ENCODE data around the gene ARHGEF2. TPM values are rescaled to one million over a fixed set of nuclear protein-coding genes. Genes with fewer than 3 reads are reported as not detected.

Gene ARHGEF2
- total and polyA plus RNA-seq, 10 of the 15 experiments (the other 5 are each of a cell fraction or from before 2014, with no cell fraction given), result 8.1 to 113 (median 69.9) TPM

DNA sequence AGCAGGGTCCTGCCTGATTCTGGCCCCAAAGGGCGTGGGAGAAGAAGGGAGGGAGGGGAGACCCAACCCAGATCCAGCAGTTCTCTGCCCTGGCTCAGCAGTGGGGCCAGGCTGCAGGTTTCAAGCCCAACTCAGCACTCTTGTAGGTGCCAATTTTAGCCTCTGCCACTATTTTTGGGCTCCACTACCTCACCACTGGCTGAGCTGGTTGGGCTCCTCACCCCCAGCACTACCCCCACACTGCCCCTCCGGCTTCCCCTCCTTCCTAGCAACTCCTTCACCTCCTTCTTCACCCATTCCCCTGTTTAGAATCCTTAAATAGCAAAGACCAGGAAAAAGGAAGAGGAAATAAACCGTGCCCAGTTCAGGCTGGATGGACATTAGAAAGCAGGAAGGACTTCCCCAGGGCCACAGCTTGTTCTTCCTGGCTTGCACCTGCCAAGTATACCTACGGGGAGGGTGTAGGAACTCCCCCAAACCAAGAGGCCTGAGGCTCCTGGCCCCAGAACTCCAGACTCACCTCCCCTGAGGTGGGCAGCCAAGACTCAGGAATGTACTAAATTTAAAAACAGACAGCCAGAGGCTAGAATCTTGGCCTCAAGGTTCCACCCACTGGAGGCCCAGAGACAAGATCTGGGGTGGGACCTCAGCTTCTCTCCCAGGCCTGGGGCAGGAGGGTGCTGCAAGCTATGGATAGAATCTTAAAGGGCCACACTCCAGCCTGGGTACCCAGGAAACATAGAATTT lies 1.4 kb upstream of the ARHGEF2 start (continued):
- TF ChIP-seq, protein P1, sequence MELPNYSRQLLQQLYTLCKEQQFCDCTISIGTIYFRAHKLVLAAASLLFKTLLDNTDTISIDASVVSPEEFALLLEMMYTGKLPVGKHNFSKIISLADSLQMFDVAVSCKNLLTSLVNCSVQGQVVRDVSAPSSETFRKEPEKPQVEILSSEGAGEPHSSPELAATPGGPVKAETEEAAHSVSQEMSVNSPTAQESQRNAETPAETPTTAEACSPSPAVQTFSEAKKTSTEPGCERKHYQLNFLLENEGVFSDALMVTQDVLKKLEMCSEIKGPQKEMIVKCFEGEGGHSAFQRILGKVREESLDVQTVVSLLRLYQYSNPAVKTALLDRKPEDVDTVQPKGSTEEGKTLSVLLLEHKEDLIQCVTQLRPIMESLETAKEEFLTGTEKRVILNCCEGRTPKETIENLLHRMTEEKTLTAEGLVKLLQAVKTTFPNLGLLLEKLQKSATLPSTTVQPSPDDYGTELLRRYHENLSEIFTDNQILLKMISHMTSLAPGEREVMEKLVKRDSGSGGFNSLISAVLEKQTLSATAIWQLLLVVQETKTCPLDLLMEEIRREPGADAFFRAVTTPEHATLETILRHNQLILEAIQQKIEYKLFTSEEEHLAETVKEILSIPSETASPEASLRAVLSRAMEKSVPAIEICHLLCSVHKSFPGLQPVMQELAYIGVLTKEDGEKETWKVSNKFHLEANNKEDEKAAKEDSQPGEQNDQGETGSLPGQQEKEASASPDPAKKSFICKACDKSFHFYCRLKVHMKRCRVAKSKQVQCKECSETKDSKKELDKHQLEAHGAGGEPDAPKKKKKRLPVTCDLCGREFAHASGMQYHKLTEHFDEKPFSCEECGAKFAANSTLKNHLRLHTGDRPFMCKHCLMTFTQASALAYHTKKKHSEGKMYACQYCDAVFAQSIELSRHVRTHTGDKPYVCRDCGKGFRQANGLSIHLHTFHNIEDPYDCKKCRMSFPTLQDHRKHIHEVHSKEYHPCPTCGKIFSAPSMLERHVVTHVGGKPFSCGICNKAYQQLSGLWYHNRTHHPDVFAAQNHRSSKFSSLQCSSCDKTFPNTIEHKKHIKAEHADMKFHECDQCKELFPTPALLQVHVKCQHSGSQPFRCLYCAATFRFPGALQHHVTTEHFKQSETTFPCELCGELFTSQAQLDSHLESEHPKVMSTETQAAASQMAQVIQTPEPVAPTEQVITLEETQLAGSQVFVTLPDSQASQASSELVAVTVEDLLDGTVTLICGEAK (IDR thresholded peaks at IDR 0.05; ENCODE audit: borderline replicate concordance), result no peak
- no peak for TF ChIP-seq CHD4 (IDR thresholded peaks at IDR 0.05)

DNA sequence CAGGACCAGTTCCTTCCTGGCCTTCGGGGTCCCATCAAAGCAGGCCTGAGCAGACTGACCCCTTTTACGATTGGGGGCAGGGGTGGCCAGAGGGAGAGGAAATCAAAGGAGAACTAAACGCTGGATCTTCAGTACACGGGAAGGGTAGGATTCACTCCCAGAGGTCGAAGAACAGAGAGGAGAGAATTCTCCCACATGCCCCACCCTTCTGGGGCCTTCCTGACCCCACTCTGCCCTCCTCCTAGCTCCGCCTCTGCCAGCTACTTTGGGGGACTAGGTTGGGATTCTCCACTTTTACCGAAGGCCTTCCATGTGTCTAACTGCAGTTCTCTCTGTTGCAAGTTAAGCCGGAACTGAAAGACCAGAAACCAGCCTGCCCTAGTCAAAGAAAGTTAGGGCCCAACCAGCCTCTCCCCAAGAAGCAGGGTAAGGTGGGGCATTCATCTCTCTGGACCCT lies 654 bp upstream of the ARHGEF2 start:
- DNase-seq (ENCODE audit: low read depth, low spot score) (no peak), FAIRE-seq (no peak), ATAC-seq (peak; percentile 29)
- no peaks in the 10 kb centered on the region for H3K9me3 ChIP-seq (replicated peaks; ENCODE audit: control insufficient read depth, insufficient read depth, low read length)
- SMC1A ChIA-PET (ENCODE audit: uncharacterized antibody, unreplicated experiment), result interaction anchor here (0.6 to 16.7 kb wide), 12 partner anchors 9 to 787 kb away, joined by 3 to 229 read pairs (median 8); partner anchors contain the start of genes KHDC4, RXFP4 and SYT11
- H3K4me3 ChIP-seq, result peak overlapping the region; percentile 100
- RAD21 ChIA-PET (ENCODE audit: unreplicated experiment), result interaction anchor here (0.8 to 14.4 kb wide), 14 partner anchors 8 to 1043 kb away, joined by 3 to 214 read pairs (median 18); partner anchors contain the start of genes KHDC4, RXFP4 and SYT11
- intact Hi-C loops (cut with micrococcal nuclease; ENCODE audit: unreplicated experiment), result loop anchor here (2.0 to 5.0 kb wide), 2 partner anchors 40 to 73 kb away; partner anchors contain the start of genes LAMTOR2 and UBQLN4
- peaks cover 4% of the 10 kb centered on the region; the same call in 1 of the 2 replicates for H4K20me1 ChIP-seq (ENCODE audit: control insufficient read depth, insufficient read depth)
- BruUV-seq (replicated peaks), result TSS peak; percentile 71
- peaks cover 32% of the 10 kb centered on the region for H3K4me1 ChIP-seq (ENCODE audit: control insufficient read depth, insufficient read depth, low read length)
- POLR2A ChIA-PET, result interaction anchor here (0.8 to 14.9 kb wide), 12 partner anchors 10 to 157 kb away, joined by 3 to 273 read pairs (median 16); partner anchors contain the start of genes GON4L, KHDC4, RXFP4 and SYT11
- H3K27ac ChIP-seq (ENCODE audit: control insufficient read depth, insufficient read depth), result peak overlapping the region; percentile 97
- peak overlapping the region; percentile 25; the same call in 1 of the 2 replicates for H2AFZ ChIP-seq (ENCODE audit: control insufficient read depth, low read depth, low read length)
- CTCF ChIA-PET, result interaction anchor here (1.0 to 14.7 kb wide), 8 partner anchors 11 to 87 kb away, joined by 3 to 227 read pairs (median 8); partner anchors contain the start of gene RXFP4
- WGBS (ENCODE audit: insufficient coverage, insufficient replicate concordance, low lambda C conversion rate, missing lambda C conversion rate), result under 1% methylated on average over 8 of the region's 8 CpGs
- no peaks in the 10 kb centered on the region for H3K27me3 ChIP-seq (replicated peaks in 1 of 2; ENCODE audit: control insufficient read depth in 2 of 2, insufficient read depth in 2 of 2, low read length in 1 of 2)
- no peaks in the 10 kb centered on the region; a peak in 1 of 4 replicates for H3K36me3 ChIP-seq (ENCODE audit: control insufficient read depth in 2 of 2, insufficient read depth in 2 of 2, low read length in 1 of 2)
- H3K79me2 ChIP-seq (ENCODE audit: control insufficient read depth, insufficient read depth, low read length), result peaks cover 78% of the 10 kb centered on the region
- H3K4me2 ChIP-seq (ENCODE audit: control insufficient read depth, insufficient read depth), result peak overlapping the region; percentile 63
- H3K9ac ChIP-seq (ENCODE audit: control insufficient read depth, insufficient read depth, low read length), result peak overlapping the region; percentile 95
- in situ Hi-C loops (cut with MboI), result no loop called here
- TF ChIP-seq YBX1 (IDR thresholded peaks at IDR 0.05), result no peak
- no peak for TF ChIP-seq ZBED1 (IDR thresholded peaks at IDR 0.05; ENCODE audit: borderline replicate concordance)
- TF ChIP-seq GATAD2B (conservative IDR thresholded peaks at IDR 0.05; ENCODE audit: low read depth), result no peak
- 0 out of 2 replicates have a peak, but pooled peaks have one; percentile 7 for TF ChIP-seq MXI1 (IDR thresholded peaks at IDR 0.05; ENCODE audit: low read depth, low read length)
- TF ChIP-seq NBN (IDR thresholded peaks at IDR 0.05), result no peak
- no peak for TF ChIP-seq RUNX3 (IDR thresholded peaks at IDR 0.05; ENCODE audit: low read length)
- no peak for TF ChIP-seq ATF2 (IDR thresholded peaks at IDR 0.05; ENCODE audit: low read length)
- peak; percentile 50; the same call in 1 of the 2 replicates for TF ChIP-seq NR2F1 (conservative IDR thresholded peaks at IDR 0.05)
- TF ChIP-seq ATF7 (IDR thresholded peaks at IDR 0.05; ENCODE audit: low read depth), result no peak
- no peak for TF ChIP-seq KDM1A (IDR thresholded peaks at IDR 0.05; ENCODE audit: borderline replicate concordance)
- TF ChIP-seq ZNF207 (IDR thresholded peaks at IDR 0.05; ENCODE audit: borderline replicate concordance), result no peak
- no peak for TF ChIP-seq IRF5 (IDR thresholded peaks at IDR 0.05; ENCODE audit: borderline replicate concordance)
- no peak for TF ChIP-seq TCF7 (IDR thresholded peaks at IDR 0.05; ENCODE audit: borderline replicate concordance)
- no peak for TF ChIP-seq MEF2B (IDR thresholded peaks at IDR 0.05; ENCODE audit: partially characterized antibody, poor library complexity, severe bottlenecking)

Data from GM12878 (cell line).